ENCODE results near the gene LARGE1. TPM values are rescaled to one million over a fixed set of nuclear protein-coding genes. Genes with fewer than 3 reads are reported as not detected.
"Not testable (repeated sequence)": the region's sequence is repeated elsewhere in the genome, so short reads cannot be mapped to it uniquely, and the experiment has no call there.

Gene LARGE1
- total RNA-seq, 4 donors from 2014 or later, result 78.1 to 156 (median 104) TPM

GRCh38 chr22:33570110-33570509, 350.2 kb downstream of the LARGE1 start:
- Histone ChIP-seq H3K27ac (peak overlapping the region in 1 of 4 donors; percentile 77), H3K4me3 (no peak overlapping the region), H3K9me3 (no peaks in the 10 kb centered on the region), H3K27me3 (no peaks in the 10 kb centered on the region), H3K4me1 (peaks cover 0 to 21% (median 2%) of the 10 kb centered on the region in 4 donors), H3K36me3 (no peaks in the 10 kb centered on the region)
- no peak for TF ChIP-seq POLR2A (IDR thresholded peaks at IDR 0.05)
- TF ChIP-seq, protein P1, sequence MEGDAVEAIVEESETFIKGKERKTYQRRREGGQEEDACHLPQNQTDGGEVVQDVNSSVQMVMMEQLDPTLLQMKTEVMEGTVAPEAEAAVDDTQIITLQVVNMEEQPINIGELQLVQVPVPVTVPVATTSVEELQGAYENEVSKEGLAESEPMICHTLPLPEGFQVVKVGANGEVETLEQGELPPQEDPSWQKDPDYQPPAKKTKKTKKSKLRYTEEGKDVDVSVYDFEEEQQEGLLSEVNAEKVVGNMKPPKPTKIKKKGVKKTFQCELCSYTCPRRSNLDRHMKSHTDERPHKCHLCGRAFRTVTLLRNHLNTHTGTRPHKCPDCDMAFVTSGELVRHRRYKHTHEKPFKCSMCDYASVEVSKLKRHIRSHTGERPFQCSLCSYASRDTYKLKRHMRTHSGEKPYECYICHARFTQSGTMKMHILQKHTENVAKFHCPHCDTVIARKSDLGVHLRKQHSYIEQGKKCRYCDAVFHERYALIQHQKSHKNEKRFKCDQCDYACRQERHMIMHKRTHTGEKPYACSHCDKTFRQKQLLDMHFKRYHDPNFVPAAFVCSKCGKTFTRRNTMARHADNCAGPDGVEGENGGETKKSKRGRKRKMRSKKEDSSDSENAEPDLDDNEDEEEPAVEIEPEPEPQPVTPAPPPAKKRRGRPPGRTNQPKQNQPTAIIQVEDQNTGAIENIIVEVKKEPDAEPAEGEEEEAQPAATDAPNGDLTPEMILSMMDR (IDR thresholded peaks at IDR 0.05), result no peak
- no peak for DNase-seq

DNA sequence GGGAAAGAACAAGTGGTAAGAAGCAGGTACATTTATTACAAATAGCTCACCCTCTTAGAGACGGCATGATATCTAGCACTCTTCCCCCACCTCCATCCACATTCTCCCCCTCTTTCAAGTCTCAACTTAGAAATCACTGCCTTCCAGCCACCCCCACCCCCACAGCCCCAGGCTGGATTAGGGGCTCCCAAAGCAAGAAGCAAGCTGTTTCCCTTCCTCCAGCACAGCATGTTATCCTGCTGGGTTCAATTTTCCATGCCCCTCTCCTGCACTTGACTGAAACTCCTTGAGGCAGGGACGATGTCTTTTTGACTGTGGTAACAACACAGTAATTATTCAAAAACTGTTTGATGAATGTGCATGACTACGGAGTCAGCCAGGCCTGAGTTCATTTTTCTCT, 350.7 kb downstream of the LARGE1 start:
- Histone ChIP-seq H3K36me3 (no peaks in the 10 kb centered on the region), H3K4me1 (peaks cover 0 to 21% (median 2%) of the 10 kb centered on the region in 4 donors), H3K9me3 (no peaks in the 10 kb centered on the region), H3K27ac (peak overlapping the region in 1 of 4 donors; percentile 77), H3K4me3 (no peak overlapping the region), H3K27me3 (no peaks in the 10 kb centered on the region)
- no peak for TF ChIP-seq POLR2A (IDR thresholded peaks at IDR 0.05)
- TF ChIP-seq, protein P1 (IDR thresholded peaks at IDR 0.05), result no peak
- no peak for DNase-seq

- Histone ChIP-seq H3K4me1 (peaks cover 0 to 21% (median 2%) of the 10 kb centered on the region in 4 donors), H3K36me3 (no peaks in the 10 kb centered on the region), H3K9me3 (no peaks in the 10 kb centered on the region), H3K27me3 (no peaks in the 10 kb centered on the region), H3K4me3 (peak overlapping the region in 1 of 4 donors; percentile 4), H3K27ac (peak overlapping the region in 2 of 4 donors; percentile 8 to 77)
- no peak for TF ChIP-seq POLR2A (IDR thresholded peaks at IDR 0.05)
- TF ChIP-seq, protein P1 (IDR thresholded peaks at IDR 0.05), result no peak
- DNase-seq, result no peak
These were observed 351.3 kb downstream of the LARGE1 start for GRCh38 chr22:33569018-33569417.

- not testable (repeated sequence) for H3K9me3 ChIP-seq, H3K4me3 ChIP-seq, H3K36me3 ChIP-seq, DNase-seq, H3K27ac ChIP-seq, H3K27me3 ChIP-seq
- H3K4me1 ChIP-seq, result peaks cover 0 to 21% (median 2%) of the 10 kb centered on the region in 4 donors
These were observed 353.8 kb downstream of the LARGE1 start for GRCh38 chr22:33566495-33566894.

- H3K4me1 ChIP-seq, result peaks cover 0 to 21% (median 2%) of the 10 kb centered on the region in 4 donors
- no peaks in the 10 kb centered on the region for H3K9me3 ChIP-seq
- H3K4me3 ChIP-seq, result no peak overlapping the region
- H3K27ac ChIP-seq, result no peak overlapping the region
- TF ChIP-seq, protein P1 (IDR thresholded peaks at IDR 0.05), result no peak
- TF ChIP-seq POLR2A (IDR thresholded peaks at IDR 0.05), result no peak
- H3K36me3 ChIP-seq, result no peaks in the 10 kb centered on the region
- H3K27me3 ChIP-seq, result no peaks in the 10 kb centered on the region
- DNase-seq, result no peak
These were observed 354.7 kb downstream of the LARGE1 start for GRCh38 chr22:33565580-33565995.

DNA sequence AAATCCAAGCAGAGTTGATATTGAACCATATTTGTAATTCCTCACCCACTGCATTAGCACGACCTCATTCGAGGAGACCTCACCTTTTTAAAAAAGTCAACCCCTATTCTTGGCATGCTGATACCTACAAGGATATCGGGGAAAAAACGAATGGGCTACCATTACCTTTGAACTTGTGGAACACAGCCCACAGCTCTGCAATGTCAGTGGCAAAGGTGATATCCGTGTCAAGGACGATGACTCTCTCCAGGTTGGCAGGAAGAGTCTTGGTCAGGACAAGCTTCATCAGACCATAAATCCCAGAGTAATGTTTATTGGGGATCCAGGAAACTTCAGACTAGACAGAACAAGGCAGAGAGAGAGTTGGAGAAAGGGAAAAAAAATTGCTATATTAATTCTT, 355.6 kb downstream of the LARGE1 start:
- H3K36me3 ChIP-seq, result no peaks in the 10 kb centered on the region
- H3K27me3 ChIP-seq, result no peaks in the 10 kb centered on the region
- peaks cover 0 to 18% (median 2%) of the 10 kb centered on the region in 4 donors for H3K4me1 ChIP-seq
- H3K27ac ChIP-seq, result no peak overlapping the region
- DNase-seq, result no peak
- no peak overlapping the region for H3K4me3 ChIP-seq
- H3K9me3 ChIP-seq, result no peaks in the 10 kb centered on the region
- TF ChIP-seq, protein P1 (IDR thresholded peaks at IDR 0.05), result no peak
- TF ChIP-seq POLR2A (IDR thresholded peaks at IDR 0.05), result no peak

All from Peyer's patch (tissue), 4 donors.